ENCODE data around the gene EVI5.

- no peak for TF ChIP-seq CTCF (IDR thresholded peaks at IDR 0.05)
- no peak for TF ChIP-seq CHD4 (IDR thresholded peaks at IDR 0.05; ENCODE audit: borderline replicate concordance)
- TF ChIP-seq POLR2A (IDR thresholded peaks at IDR 0.05; ENCODE audit: low read length) = no peak
- no peak for TF ChIP-seq RAD21 (conservative IDR thresholded peaks at IDR 0.05 in 1 of 2, IDR thresholded peaks at IDR 0.05 in 1 of 2)
- no peak for TF ChIP-seq CEBPB (IDR thresholded peaks at IDR 0.05)
- TF ChIP-seq KDM5A (IDR thresholded peaks at IDR 0.05) = no peak
- TF ChIP-seq CBX8 (IDR thresholded peaks at IDR 0.05) = no peak
- TF ChIP-seq CHD2 (IDR thresholded peaks at IDR 0.05; ENCODE audit: low read length, partially characterized antibody) = no peak
- TF ChIP-seq USF2 (IDR thresholded peaks at IDR 0.05) = no peak
- TF ChIP-seq RARB (CRISPR knock-in tag; IDR thresholded peaks at IDR 0.05) = no peak
- no peak for TF ChIP-seq MYC (IDR thresholded peaks at IDR 0.05; ENCODE audit: borderline replicate concordance, low read length)
- TF ChIP-seq HOXB13 (CRISPR knock-in tag; IDR thresholded peaks at IDR 0.05; ENCODE audit: low read depth) = no peak
Observed at GRCh38 chr1:92768915-92769314, 16.0 kb downstream of the EVI5 start.
